PC-9 (cell line): ENCODE data around the gene TMEM235. TPM values are rescaled to one million over a fixed set of nuclear protein-coding genes. Genes with fewer than 3 reads are reported as not detected.

Experiments
- BruUV-seq: library from RNA; stranded (reverse); fragments of 400-500 nt; replicated peaks from 2 replicates; lab custom pipeline; 2021; lab: Mats Ljungman, UMichigan
- CTCF ChIA-PET: fragments of 300-600 bp; sonication (Branson Sonifier 250); formaldehyde crosslinking; loops from one replicate; lab custom pipeline; 2022; ENCODE audit warnings: antibody characterized with exemption; lab: Charles Lee
- POLR2A ChIA-PET: fragments of 300-600 bp; sonication (Branson Sonifier 250); formaldehyde crosslinking; loops from one replicate; lab custom pipeline; 2022; ENCODE audit warnings: antibody characterized with exemption; ENCODE audit not compliant: unreplicated experiment; lab: Charles Lee
- DNase-seq, 2 experiments: peaks; one replicate each; pipeline versions ENCODE4 v3.0.0 to v3.0.0-alpha.2; 2015 to 2022; ENCODE audit warnings: mixed read lengths in 1 of 2
- H2AFZ ChIP-seq: fragments of 200-600 bp; sonication (generic); 2 replicates; pipeline ENCODE4 v1.8.1; 2017; ENCODE audit warnings: antibody characterized with exemption
- H3F3A ChIP-seq: fragments of 200-600 bp; sonication (generic); 2 replicates; pipeline ENCODE4 v1.8.1; 2017; ENCODE audit warnings: antibody characterized with exemption, mild to moderate bottlenecking, low read depth; ENCODE audit not compliant: insufficient read depth
- H3K27ac ChIP-seq: fragments of 200-600 bp; sonication (generic); 2 replicates; pipeline ENCODE4 v1.6.1; 2016; ENCODE audit warnings: mixed run types
- H3K27me3 ChIP-seq: fragments of 200-600 bp; sonication (generic); 2 replicates; pipeline ENCODE4 v1.6.1; 2016; ENCODE audit warnings: low read depth, mixed run types; ENCODE audit not compliant: insufficient read depth
- H3K36me3 ChIP-seq: fragments of 200-600 bp; sonication (generic); 2 replicates; pipeline ENCODE4 v1.6.1; 2016; ENCODE audit warnings: low read depth, mixed run types
- H3K4me1 ChIP-seq: fragments of 200-600 bp; sonication (generic); replicated peaks from 2 replicates; pipeline ENCODE4 v1.6.1; 2016; ENCODE audit warnings: mixed run types; ENCODE audit not compliant: insufficient read depth
- H3K4me2 ChIP-seq: fragments of 200-600 bp; sonication (generic); 2 replicates; pipeline ENCODE4 v1.6.1; 2017; ENCODE audit warnings: mixed run types
- H3K4me3 ChIP-seq: fragments of 200-600 bp; sonication (generic); 2 replicates; pipeline ENCODE4 v1.6.1; 2016; ENCODE audit warnings: mixed run types
- H3K79me2 ChIP-seq: fragments of 200-600 bp; sonication (generic); 2 replicates; pipeline ENCODE4 v1.6.1; 2017; ENCODE audit warnings: low read depth, mixed run types
- H3K9me2 ChIP-seq: fragments of 200-600 bp; sonication (generic); 2 replicates; pipeline ENCODE4 v1.8.1; 2017; ENCODE audit warnings: mild to moderate bottlenecking; ENCODE audit not compliant: insufficient read depth
- H3K9me3 ChIP-seq: fragments of 200-600 bp; sonication (generic); 2 replicates; pipeline ENCODE4 v1.8.1; 2016; ENCODE audit warnings: low read depth; ENCODE audit not compliant: insufficient read depth
- H4K20me1 ChIP-seq: fragments of 200-600 bp; sonication (generic); 2 replicates; pipeline ENCODE4 v1.8.1; 2017; ENCODE audit not compliant: insufficient read depth
- EZH2 ChIP-seq: fragments of 200-600 bp; sonication (generic); IDR thresholded peaks from 2 replicates; pipeline ENCODE4 v1.8.0; 2017; ENCODE audit warnings: antibody characterized with exemption, low read depth
- intact Hi-C: fragments of 100-400 bp; cut with micrococcal nuclease; formaldehyde crosslinking; loops from one replicate; pipeline ENCODE4 v1.10.0; 2022; ENCODE audit not compliant: unreplicated experiment
- total RNA-seq: library from RNA; stranded (reverse); gene quantifications from 2 replicates; pipeline ENCODE4 v1.2.3, GENCODE V29; 2021
- TF ChIP-seq, protein P1 (sequence below): fragments of 200-600 bp; sonication (generic); conservative IDR thresholded peaks from 2 replicates; pipeline ENCODE4 v1.6.1; 2017; ENCODE audit warnings: mixed run types, antibody characterized with exemption, mild to moderate bottlenecking, moderate library complexity

TMEM235 gene
- total RNA-seq, 1 experiment from 2014 or later: not detected

DNA sequence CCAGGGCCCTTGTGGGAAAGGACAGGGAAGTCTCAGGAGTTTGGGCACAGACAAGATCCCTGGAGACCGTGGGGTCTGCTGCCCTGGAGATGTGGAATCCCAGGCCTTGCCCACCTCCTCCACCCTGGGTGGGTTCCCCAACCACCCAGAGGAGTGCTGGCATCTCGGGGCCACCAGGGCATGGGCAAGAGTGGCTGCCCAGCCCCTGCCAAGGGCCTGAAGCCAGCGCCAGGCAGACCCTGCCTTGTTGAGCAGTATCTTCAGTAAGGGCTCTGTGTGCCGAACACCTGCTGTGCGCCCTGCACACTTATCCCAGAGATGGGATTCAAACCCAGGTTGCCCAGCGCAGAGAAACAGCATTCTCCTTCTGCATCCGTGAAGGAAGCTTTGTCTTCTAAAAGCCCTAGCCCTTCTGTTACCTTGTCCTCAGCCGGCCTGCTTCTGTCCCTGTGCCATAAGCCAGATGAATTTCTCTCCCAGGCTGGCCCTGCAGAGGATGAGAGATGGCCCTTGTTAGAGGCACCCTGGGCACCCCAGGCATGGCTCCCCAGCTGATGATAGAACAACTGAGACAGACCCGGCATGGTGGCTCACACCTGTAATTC lies 32.4 kb downstream of the TMEM235 start:
- CTCF ChIA-PET: no interaction called here
- no peak overlapping the region for H2AFZ ChIP-seq

DNA sequence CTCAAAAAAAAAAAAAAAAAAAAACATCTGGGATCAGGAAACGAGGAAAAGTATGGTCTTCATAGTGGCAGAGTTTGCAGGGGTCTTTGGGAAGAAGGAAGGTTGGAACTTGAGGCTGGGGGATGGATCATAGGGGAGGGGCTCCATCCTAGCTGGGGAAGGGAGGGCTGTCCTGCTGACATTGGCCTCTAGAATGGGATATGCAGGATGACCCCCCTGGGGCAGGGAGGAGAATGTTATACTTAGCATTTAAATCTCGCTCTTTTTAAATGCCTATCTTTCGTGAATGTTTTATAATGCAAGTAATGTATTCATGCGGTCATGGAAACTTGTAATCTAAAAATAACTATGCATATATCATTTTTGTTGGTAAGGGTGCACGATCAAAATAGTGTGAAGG lies 33.2 kb downstream of the TMEM235 start:
- TF ChIP-seq EZH2: no peak
- TF ChIP-seq, protein P1, sequence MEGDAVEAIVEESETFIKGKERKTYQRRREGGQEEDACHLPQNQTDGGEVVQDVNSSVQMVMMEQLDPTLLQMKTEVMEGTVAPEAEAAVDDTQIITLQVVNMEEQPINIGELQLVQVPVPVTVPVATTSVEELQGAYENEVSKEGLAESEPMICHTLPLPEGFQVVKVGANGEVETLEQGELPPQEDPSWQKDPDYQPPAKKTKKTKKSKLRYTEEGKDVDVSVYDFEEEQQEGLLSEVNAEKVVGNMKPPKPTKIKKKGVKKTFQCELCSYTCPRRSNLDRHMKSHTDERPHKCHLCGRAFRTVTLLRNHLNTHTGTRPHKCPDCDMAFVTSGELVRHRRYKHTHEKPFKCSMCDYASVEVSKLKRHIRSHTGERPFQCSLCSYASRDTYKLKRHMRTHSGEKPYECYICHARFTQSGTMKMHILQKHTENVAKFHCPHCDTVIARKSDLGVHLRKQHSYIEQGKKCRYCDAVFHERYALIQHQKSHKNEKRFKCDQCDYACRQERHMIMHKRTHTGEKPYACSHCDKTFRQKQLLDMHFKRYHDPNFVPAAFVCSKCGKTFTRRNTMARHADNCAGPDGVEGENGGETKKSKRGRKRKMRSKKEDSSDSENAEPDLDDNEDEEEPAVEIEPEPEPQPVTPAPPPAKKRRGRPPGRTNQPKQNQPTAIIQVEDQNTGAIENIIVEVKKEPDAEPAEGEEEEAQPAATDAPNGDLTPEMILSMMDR: no peak
- CTCF ChIA-PET: no interaction called here
- DNase-seq: no peak
- no peaks in the 10 kb centered on the region for H3F3A ChIP-seq
- intact Hi-C loops: no loop called here
- H3K27me3 ChIP-seq: peaks cover 5% of the 10 kb centered on the region
- H4K20me1 ChIP-seq: no peaks in the 10 kb centered on the region
- H3K9me2 ChIP-seq: no peaks in the 10 kb centered on the region
- no TSS peak for BruUV-seq
- no peaks in the 10 kb centered on the region for H3K9me3 ChIP-seq
- H3K79me2 ChIP-seq: no peaks in the 10 kb centered on the region
- H3K4me2 ChIP-seq: no peak overlapping the region
- no peaks in the 10 kb centered on the region for H3K36me3 ChIP-seq
- H3K4me3 ChIP-seq: no peak overlapping the region
- no peak overlapping the region for H3K27ac ChIP-seq
- H2AFZ ChIP-seq: no peak overlapping the region
- H3K4me1 ChIP-seq: no peaks in the 10 kb centered on the region
- POLR2A ChIA-PET: interaction anchor here (0.7 kb wide), 1 partner anchor 70 kb away, joined by 4 read pairs; no protein-coding TSS in a partner anchor

More for the DNA sequence above, 32.4 kb downstream of the TMEM235 start:
- H3F3A ChIP-seq: no peaks in the 10 kb centered on the region
- H3K9me2 ChIP-seq: no peaks in the 10 kb centered on the region
- H3K27ac ChIP-seq: no peak overlapping the region
- no peaks in the 10 kb centered on the region for H3K79me2 ChIP-seq
- no peak overlapping the region for H3K4me2 ChIP-seq
- H3K27me3 ChIP-seq: no peaks in the 10 kb centered on the region
- no peak overlapping the region for H3K4me3 ChIP-seq
- H3K4me1 ChIP-seq: no peaks in the 10 kb centered on the region
- no peaks in the 10 kb centered on the region for H3K9me3 ChIP-seq
- H3K36me3 ChIP-seq: no peaks in the 10 kb centered on the region
- no peak for TF ChIP-seq EZH2
- TF ChIP-seq, protein P1: no peak
- BruUV-seq: no TSS peak
- intact Hi-C loops: no loop called here
- DNase-seq: no peak
- no peaks in the 10 kb centered on the region for H4K20me1 ChIP-seq
- POLR2A ChIA-PET: interaction anchor here (0.7 kb wide), 1 partner anchor 71 kb away, joined by 4 read pairs; no protein-coding TSS in a partner anchor

DNA sequence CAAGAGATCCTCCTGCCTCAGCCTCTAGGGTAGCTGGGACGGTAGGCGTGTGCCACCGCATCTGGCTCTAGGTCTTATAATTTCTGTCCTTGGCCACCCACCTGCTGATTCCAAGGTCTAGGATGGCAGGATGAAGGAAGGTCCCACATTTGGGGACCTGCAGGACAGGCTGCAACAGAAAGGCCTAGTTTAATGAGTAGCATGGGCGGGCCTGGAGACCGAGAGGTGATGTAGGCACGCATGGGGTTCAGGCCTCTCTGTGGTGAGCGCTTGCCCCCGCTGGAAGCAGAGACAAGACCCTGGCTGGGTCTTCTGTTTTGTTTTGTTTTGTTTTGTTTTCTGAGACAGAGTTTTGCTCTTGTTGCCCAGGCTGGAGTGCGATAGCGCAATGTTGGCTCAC lies 33.7 kb downstream of the TMEM235 start:
- no peaks in the 10 kb centered on the region for H3K9me3 ChIP-seq
- H4K20me1 ChIP-seq: no peaks in the 10 kb centered on the region
- H2AFZ ChIP-seq: no peak overlapping the region
- no peaks in the 10 kb centered on the region for H3K36me3 ChIP-seq
- H3K4me1 ChIP-seq: no peaks in the 10 kb centered on the region
- ChIA-PET POLR2A (interaction anchor here (0.6 kb wide), 2 partner anchors 79 to 125 kb away, joined by 3 to 22 read pairs; partner anchors contain the start of gene TK1), CTCF (no interaction called here)
- H3K79me2 ChIP-seq: no peaks in the 10 kb centered on the region
- DNase-seq: no peak
- H3K27me3 ChIP-seq: peaks cover 8% of the 10 kb centered on the region
- intact Hi-C loops: no loop called here
- no peak overlapping the region for H3K27ac ChIP-seq
- no peak overlapping the region for H3K4me2 ChIP-seq
- H3K9me2 ChIP-seq: no peaks in the 10 kb centered on the region
- no peak for TF ChIP-seq EZH2
- TF ChIP-seq, protein P1: no peak
- no TSS peak for BruUV-seq
- no peaks in the 10 kb centered on the region for H3F3A ChIP-seq
- no peak overlapping the region for H3K4me3 ChIP-seq
